ENCODE data around the gene CAPN12. TPM values are rescaled to one million over a fixed set of nuclear protein-coding genes. Genes with fewer than 3 reads are reported as not detected.
A peak's percentile ranks its signal among the peaks of the same experiment; 100 is the strongest.

Gene CAPN12
- total RNA-seq, 1 donor from 2014 or later: not detected

DNA sequence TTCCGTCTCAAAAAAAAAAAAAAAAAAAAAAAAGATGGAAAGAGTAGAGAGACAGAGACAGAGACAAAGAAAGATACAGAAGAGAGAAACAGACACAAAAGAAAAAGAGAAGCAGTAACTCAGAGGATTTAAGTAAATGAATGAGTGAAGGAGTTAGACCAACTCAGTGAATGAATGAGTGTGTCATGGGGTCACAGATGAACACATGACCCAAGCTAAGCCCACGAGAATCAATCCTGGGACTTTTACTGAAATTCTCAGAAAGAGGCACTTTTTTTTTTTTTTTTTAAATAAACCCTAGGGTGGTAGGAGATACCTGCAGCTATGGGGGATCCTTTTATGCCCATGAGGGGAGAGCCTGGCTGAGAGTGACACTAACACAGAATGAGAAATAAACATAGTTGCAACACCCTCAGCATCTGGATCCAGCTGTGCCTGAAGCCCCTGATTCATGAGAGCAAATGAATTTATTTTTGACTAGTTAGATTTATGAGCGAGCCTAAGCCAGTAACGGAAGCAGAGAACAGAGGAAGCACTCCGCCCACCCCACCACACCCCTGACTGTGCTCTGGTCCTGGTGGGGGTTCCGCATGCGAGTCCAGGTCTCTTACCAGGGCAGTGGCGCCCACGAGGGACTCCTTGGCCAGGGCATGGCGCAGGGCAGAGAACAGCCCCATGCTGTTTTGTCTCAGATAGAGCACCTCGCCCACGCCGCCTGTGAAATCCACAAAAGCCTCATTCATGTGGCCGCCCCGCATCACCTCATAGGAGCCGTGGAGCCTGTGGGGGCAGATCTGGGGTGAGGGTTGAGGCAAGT lies 4.6 kb downstream of the CAPN12 start:
- DNase-seq (ENCODE audit: low read depth in 2 of 2): peak in 1 of 2 donors; percentile 0

- peak in 1 of 2 donors; percentile 0 for DNase-seq (ENCODE audit: low read depth in 2 of 2)
Observed at GRCh38 chr19:38737921-38738737, 6.1 kb downstream of the CAPN12 start.

GRCh38 chr19:38737281-38737865 lies 6.9 kb downstream of the CAPN12 start:
- DNase-seq (ENCODE audit: low read depth in 2 of 2): no peak

GRCh38 chr19:38736413-38737280 lies 7.6 kb downstream of the CAPN12 start:
- DNase-seq (ENCODE audit: low read depth in 2 of 2): peak in 1 of 2 donors; percentile 44

DNA sequence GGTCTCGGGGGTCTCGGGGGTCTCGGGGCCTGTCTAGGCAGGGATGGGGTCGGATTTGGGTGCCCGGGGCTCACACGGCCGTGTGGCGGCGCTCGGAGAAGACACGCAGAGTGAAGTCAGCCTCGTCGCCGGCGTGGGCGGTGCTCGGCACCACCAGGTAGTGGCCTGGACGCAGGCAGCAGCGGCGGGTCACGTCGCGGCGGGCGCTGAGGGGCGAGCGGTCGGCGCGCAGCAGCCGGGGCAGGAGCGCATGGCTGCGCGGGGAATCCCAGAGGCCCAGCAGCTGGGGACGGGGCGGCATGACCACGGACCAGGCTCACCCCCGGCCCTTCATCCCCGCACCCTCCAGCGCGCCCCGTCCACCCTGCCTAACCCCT lies 8.2 kb downstream of the CAPN12 start:
- DNase-seq (ENCODE audit: low read depth in 2 of 2): peak in 1 of 2 donors; percentile 57

- DNase-seq (ENCODE audit: low read depth in 2 of 2): no peak
Observed at GRCh38 chr19:38735257-38735686, 9.0 kb downstream of the CAPN12 start.

- DNase-seq (ENCODE audit: low read depth in 2 of 2): peak in 1 of 2 donors; percentile 32
Observed at GRCh38 chr19:38734426-38735256, 9.6 kb downstream of the CAPN12 start.

- no peak for DNase-seq (ENCODE audit: low read depth in 2 of 2)
Observed at GRCh38 chr19:38734176-38734425, 10.2 kb downstream of the CAPN12 start.

GRCh38 chr19:38733493-38734175 lies 10.6 kb downstream of the CAPN12 start:
- DNase-seq (ENCODE audit: low read depth in 2 of 2): peak in 1 of 2 donors; percentile 30

DNA sequence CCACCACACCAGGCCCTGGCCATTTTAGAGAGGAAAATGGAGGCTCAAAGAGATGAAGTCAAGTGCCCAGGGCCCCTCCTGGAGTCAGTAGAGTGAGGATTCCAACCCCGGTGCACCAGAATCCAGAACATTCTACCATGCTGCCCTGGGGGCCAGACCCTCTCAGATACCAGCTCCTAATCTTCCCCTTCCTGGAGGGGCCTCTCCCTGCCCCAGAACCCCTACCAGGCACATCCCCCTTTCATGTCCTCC lies 11.1 kb downstream of the CAPN12 start:
- no peak for DNase-seq (ENCODE audit: low read depth in 2 of 2)

DNA sequence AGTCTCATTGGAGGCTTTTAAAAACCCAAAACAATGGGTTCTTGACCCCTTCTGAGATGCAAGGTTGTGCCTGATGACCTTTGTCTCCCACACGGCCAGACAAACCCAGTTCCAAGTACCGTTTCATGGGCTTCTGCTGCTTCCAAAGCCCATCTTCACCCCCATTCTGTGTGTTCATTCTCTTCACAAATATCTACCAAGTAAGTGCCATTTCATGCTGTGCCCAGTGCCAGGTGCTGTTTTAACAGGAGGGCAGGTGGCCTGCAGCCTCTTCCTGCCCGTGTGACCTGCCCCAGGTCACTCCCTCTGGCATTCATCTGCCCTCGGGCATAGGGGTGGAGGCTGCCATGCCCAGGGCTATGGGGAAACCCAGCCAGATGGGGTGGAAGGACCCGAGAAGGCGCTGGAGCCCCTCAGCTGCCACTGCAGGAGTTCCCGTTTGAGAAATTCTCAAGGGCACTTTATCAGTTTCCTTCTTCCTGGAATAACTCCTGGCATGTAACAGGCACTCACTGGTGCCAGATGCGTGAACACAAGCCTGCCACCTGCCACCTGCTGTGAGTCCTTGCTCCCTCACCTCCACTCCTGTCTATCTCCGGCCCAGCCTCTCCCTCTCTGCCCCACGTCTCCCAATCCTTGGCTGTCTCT lies 12.5 kb downstream of the CAPN12 start:
- no peak for DNase-seq (ENCODE audit: low read depth in 2 of 2)

DNA sequence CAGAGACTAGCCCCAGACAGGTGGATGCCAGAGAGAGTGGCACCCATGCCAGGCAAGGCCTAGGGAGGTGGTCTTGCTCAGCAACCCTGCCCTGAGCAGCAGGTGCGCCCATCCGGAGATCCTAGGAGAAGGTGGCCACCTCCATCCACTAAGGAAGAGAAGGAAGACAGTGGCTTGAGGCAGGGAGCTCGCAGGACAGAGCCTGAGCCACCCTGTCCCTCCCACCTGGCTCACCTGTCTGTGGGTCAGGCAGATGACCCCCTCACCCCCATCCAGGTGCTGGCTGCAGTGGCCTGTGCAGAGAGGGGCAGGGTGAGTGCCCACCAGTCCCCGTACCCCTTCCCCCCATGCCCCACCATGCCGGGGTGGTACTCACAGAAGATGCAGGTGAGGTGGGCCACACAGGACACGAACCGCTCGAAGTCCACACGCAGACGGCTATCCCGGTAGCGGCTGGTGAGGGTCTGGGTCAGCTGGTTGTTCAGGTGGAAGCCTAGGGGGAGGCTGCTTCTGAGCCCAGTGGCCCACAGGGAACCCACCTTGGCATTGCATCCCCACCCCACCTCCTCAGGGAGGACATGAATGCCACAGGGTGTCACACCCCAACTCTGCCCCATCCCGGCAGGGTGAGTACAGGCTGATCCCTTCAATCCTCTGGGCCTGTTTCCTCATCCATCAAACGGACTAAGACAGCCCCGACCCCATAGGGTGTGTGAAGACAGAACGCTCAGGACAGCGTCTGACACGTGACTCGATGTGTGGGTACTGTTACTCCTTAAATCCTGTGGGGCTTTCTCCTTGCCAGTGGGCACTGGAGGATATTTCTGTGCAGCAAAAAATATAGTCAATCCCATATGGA lies 13.3 kb downstream of the CAPN12 start:
- no peak for DNase-seq (ENCODE audit: low read depth in 2 of 2)

DNA sequence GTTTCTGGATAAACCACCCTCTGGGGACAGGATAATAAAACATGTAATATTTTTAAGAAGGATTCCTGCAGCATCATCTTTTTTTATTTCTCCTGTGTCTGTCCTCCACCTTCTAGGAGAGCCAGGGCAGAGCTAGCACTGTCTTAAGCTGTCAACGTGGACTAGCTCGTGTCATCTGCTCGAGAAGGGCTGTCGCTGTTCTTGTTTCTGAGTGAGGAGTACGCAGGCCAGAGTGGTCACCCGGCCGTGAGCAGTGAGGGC lies 13.9 kb downstream of the CAPN12 start:
- no peak for DNase-seq (ENCODE audit: low read depth in 2 of 2)

- DNase-seq (ENCODE audit: low read depth in 2 of 2): peak in 1 of 2 donors; percentile 60
Observed at GRCh38 chr19:38729653-38730469, 14.4 kb downstream of the CAPN12 start.

DNA sequence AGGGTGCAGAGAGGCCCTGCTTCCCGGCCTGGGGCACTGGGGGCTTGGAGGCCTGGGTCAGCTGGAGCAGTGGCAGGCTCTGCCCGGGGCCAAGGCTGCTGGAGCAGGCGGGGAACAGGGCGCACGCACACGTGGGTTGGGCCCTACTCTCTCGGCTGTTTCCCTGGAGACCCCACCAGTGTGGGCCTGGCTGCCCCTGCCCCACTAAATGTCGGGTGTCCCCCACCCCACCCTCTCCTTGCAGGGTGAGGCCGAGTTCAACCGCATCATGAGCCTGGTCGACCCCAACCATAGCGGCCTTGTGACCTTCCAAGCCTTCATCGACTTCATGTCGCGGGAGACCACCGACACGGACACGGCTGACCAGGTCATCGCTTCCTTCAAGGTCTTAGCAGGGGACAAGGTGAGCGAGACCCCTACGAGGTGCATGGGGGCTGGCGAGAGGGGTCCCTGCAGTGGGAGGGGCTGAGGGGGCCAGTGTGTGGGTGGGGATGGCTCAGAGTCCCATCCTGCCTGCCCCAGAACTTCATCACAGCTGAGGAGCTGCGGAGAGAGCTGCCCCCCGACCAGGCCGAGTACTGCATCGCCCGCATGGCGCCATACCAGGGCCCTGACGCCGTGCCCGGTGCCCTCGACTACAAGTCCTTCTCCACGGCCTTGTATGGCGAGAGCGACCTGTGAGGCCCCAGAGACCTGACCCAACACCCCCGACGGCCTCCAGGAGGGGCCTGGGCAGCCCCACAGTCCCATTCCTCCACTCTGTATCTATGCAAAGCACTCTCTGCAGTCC lies 15.3 kb downstream of the CAPN12 start:
- no peak for DNase-seq (ENCODE audit: low read depth in 2 of 2)

GRCh38 chr19:38727868-38728660 lies 16.2 kb downstream of the CAPN12 start:
- DNase-seq (ENCODE audit: low read depth in 2 of 2): no peak
